Measurements from ENCODE around the gene CPA5. TPM values are rescaled to one million over a fixed set of nuclear protein-coding genes. Genes with fewer than 3 reads are reported as not detected.

Gene CPA5
- polyA plus RNA-seq, 3 donors, result not detected

DNA sequence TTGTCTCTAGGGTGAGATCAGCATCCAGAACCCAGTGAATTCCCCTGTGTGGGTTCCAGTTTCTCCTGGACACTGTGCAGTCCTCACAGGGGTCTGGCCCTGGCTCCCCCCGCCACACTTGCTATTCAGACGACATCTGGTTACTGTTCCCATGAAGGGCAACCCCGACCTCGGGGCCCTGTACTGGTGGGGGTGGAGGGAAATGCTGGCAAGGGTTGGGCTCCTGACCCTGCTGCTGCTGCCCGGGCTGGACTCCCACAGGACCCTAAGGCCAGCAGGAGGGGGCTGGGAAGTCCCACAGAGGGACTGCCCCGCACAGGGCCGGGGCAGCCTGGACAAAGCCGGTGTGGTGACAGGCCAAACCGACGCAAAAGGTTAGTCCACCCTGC lies 34.9 kb downstream of the CPA5 start:
- no peak overlapping the region for H3K9ac ChIP-seq (ENCODE audit: insufficient read depth, low read length, poor library complexity, severe bottlenecking)

DNA sequence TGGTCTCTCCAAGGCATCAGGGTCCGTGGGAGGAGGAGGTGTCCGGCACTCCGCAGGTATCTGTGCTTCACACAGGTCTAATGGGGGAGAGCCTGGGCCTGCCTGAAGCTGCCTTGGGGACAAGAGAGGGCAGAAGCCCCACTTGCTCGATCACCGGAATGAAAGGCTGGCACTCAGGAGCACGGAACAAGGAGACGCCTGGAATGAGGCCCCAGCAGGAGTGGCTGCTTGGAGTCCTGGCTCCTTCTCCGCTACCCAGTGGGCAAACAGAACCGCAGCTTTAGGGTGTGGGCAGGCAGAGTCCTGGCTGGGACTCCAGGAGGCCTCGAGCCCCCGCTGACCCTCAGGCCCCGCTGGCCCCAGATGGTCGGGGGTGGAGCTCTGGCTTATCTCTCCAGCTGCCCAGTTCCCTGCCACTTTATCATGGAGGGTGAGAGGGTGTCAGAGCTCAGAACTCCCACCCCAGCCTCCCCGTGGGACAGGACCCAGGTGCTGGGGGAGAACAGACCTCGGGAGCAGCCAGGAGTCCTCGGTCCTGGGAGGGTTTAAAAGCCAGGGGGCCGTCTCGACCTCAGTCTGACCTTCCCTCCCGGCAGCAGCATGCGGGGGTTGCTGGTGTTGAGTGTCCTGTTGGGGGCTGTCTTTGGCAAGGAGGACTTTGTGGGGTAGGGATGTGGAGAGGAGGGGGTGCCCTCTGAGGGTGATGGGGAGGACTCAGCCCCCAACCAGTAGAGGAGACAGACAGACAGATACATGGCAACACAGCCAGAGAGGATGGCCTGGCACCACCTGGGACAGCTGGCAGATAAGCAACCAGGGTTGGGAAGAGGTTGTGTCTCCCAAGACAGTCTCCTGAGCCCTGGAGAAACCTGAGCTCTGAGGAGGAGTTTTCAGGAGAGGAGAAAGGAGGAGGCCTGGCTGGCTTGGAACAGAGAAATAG lies 35.6 kb downstream of the CPA5 start, which contains the start of gene CPA1:
TSS of gene CPA1 (plus strand) at position 574 of the 940 bp plus-strand sequence. CDS start at position 601, 27 bp downstream.
- Histone ChIP-seq H3K79me2 (ENCODE audit: insufficient read depth, low read length) (no peaks in the 10 kb centered on the region), H3K4me1 (ENCODE audit: control insufficient read depth in 1 of 2, insufficient read depth in 2 of 2, low read length in 2 of 2) (peaks cover 13% of the 10 kb centered on the region in 2 donors), H4K20me1 (ENCODE audit: insufficient read depth, low read length) (no peaks in the 10 kb centered on the region), H3K4me3 (replicated peaks in 1 of 3; ENCODE audit: low read depth in 2 of 3, low read length in 3 of 3) (no peak within 1 kb of the TSS), H3K4me2 (replicated peaks; ENCODE audit: extremely low read depth, low read length, poor library complexity, severe bottlenecking) (no peak within 1 kb of the TSS), H2AFZ (ENCODE audit: insufficient read depth, low read depth, low read length, poor library complexity, severe bottlenecking) (no peak within 1 kb of the TSS), H3K27me3 (ENCODE audit: control insufficient read depth in 2 of 2, insufficient read depth in 2 of 2, low read length in 2 of 2) (no peaks in the 10 kb centered on the region), H3K27ac (ENCODE audit: low read depth in 1 of 2, low read length in 2 of 2) (no peak within 1 kb of the TSS), H3K9me3 (replicated peaks in 1 of 2; ENCODE audit: control insufficient read depth in 1 of 2, insufficient read depth in 1 of 2, low read length in 2 of 2) (peaks cover 5 to 18% of the 10 kb centered on the region in 2 donors), H3K36me3 (replicated peaks in 1 of 2; ENCODE audit: control insufficient read depth in 1 of 2, insufficient read depth in 2 of 2, low read length in 2 of 2) (no peaks in the 10 kb centered on the region), H3K9ac (ENCODE audit: insufficient read depth, low read length, poor library complexity, severe bottlenecking) (no peak within 1 kb of the TSS)
- intact Hi-C loops (cut with micrococcal nuclease), result no loop called here
- Mint-ChIP-seq H3K4me1 (peaks cover 13% of the 10 kb centered on the region), H3K27me3 (ENCODE audit: low read depth in 3 of 3) (peaks cover 0 to 8% (median 7%) of the 10 kb centered on the region in 3 donors), H3K4me3 (no peak within 1 kb of the TSS), H3K9me3 (peaks cover 11 to 23% (median 13%) of the 10 kb centered on the region in 7 donors), H3K27ac (no peak within 1 kb of the TSS), H3K36me3 (no peaks in the 10 kb centered on the region)
- DNase-seq, result no peak
- TF ChIP-seq, protein P1, sequence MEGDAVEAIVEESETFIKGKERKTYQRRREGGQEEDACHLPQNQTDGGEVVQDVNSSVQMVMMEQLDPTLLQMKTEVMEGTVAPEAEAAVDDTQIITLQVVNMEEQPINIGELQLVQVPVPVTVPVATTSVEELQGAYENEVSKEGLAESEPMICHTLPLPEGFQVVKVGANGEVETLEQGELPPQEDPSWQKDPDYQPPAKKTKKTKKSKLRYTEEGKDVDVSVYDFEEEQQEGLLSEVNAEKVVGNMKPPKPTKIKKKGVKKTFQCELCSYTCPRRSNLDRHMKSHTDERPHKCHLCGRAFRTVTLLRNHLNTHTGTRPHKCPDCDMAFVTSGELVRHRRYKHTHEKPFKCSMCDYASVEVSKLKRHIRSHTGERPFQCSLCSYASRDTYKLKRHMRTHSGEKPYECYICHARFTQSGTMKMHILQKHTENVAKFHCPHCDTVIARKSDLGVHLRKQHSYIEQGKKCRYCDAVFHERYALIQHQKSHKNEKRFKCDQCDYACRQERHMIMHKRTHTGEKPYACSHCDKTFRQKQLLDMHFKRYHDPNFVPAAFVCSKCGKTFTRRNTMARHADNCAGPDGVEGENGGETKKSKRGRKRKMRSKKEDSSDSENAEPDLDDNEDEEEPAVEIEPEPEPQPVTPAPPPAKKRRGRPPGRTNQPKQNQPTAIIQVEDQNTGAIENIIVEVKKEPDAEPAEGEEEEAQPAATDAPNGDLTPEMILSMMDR (IDR thresholded peaks at IDR 0.05), result no peak
- 92% methylated on average over 18 of the region's 20 CpGs for WGBS (ENCODE audit: insufficient coverage)

More for the DNA sequence above, 34.9 kb downstream of the CPA5 start:
- no peak overlapping the region for H3K4me3 ChIP-seq (replicated peaks in 1 of 3; ENCODE audit: low read depth in 2 of 3, low read length in 3 of 3)
- Mint-ChIP-seq H3K4me1 (peaks cover 10% of the 10 kb centered on the region), H3K9me3 (peaks cover 11 to 23% (median 13%) of the 10 kb centered on the region in 7 donors), H3K27me3 (ENCODE audit: low read depth in 3 of 3) (peaks cover 0 to 8% (median 7%) of the 10 kb centered on the region in 3 donors), H3K36me3 (no peaks in the 10 kb centered on the region), H3K27ac (no peak overlapping the region), H3K4me3 (no peak overlapping the region)
- TF ChIP-seq, protein P1 (IDR thresholded peaks at IDR 0.05), result no peak
- DNase-seq, result no peak
- peaks cover 9 to 10% of the 10 kb centered on the region in 2 donors for H3K4me1 ChIP-seq (ENCODE audit: control insufficient read depth in 1 of 2, insufficient read depth in 2 of 2, low read length in 2 of 2)
- no peak overlapping the region for H3K27ac ChIP-seq (ENCODE audit: low read depth in 1 of 2, low read length in 2 of 2)
- intact Hi-C loops (cut with micrococcal nuclease), result no loop called here
- no peaks in the 10 kb centered on the region for H3K27me3 ChIP-seq (ENCODE audit: control insufficient read depth in 2 of 2, insufficient read depth in 2 of 2, low read length in 2 of 2)
- H3K79me2 ChIP-seq (ENCODE audit: insufficient read depth, low read length), result no peaks in the 10 kb centered on the region
- 94% methylated on average over 8 of the region's 10 CpGs for WGBS (ENCODE audit: insufficient coverage)
- H3K9me3 ChIP-seq (replicated peaks in 1 of 2; ENCODE audit: control insufficient read depth in 1 of 2, insufficient read depth in 1 of 2, low read length in 2 of 2), result peaks cover 5 to 18% of the 10 kb centered on the region in 2 donors
- no peaks in the 10 kb centered on the region for H3K36me3 ChIP-seq (replicated peaks in 1 of 2; ENCODE audit: control insufficient read depth in 1 of 2, insufficient read depth in 2 of 2, low read length in 2 of 2)
- no peak overlapping the region for H3K4me2 ChIP-seq (replicated peaks; ENCODE audit: extremely low read depth, low read length, poor library complexity, severe bottlenecking)
- no peak overlapping the region for H2AFZ ChIP-seq (ENCODE audit: insufficient read depth, low read depth, low read length, poor library complexity, severe bottlenecking)
- H4K20me1 ChIP-seq (ENCODE audit: insufficient read depth, low read length), result no peaks in the 10 kb centered on the region
